Hepatic stellate cell (primary cell): ENCODE results near the gene SYN1.
"Not testable (repeated sequence)": the region's sequence is repeated elsewhere in the genome, so short reads cannot be mapped to it uniquely, and the experiment has no call there.

Experiments used
- DNase-seq: peaks from one replicate; pipeline ENCODE4 v3.0.0; 2011; ENCODE audit warnings: low spot score

The SYN1 gene

GRCh38 chrX:47619486-47620302 is at the start of gene SYN1:
Gene SYN1 (minus strand): TSS chrX:47619857. CDS start chrX:47619728, 129 bp downstream.
- DNase-seq, result peak; percentile 86

GRCh38 chrX:47665797-47666196 is 46.1 kb upstream of the SYN1 start:
- not testable (repeated sequence) for DNase-seq

- DNase-seq, result no peak
Observed at GRCh38 chrX:47664737-47665136, 45.1 kb upstream of the SYN1 start.

- DNase-seq, result peak; percentile 40
Observed at GRCh38 chrX:47662144-47662657, 42.5 kb upstream of the SYN1 start.

GRCh38 chrX:47661539-47661938 is 41.9 kb upstream of the SYN1 start:
- DNase-seq, result no peak

- DNase-seq, result no peak
Observed at GRCh38 chrX:47659421-47659726, 39.7 kb upstream of the SYN1 start.

- DNase-seq, result peak; percentile 69
Observed at GRCh38 chrX:47658684-47659420, 39.2 kb upstream of the SYN1 start, which contains the start of gene UXT. Gene UXT (minus strand): TSS chrX:47659180. CDS start chrX:47658927, 253 bp downstream.

- no peak for DNase-seq
Observed at GRCh38 chrX:47658301-47658683, 38.6 kb upstream of the SYN1 start.

- DNase-seq, result no peak
Observed at GRCh38 chrX:47651043-47651905, 31.6 kb upstream of the SYN1 start.

- DNase-seq, result peak; percentile 90
Observed at GRCh38 chrX:47650164-47651042, 30.7 kb upstream of the SYN1 start, which contains the start of gene ELK1. Gene ELK1 (minus strand): TSS chrX:47650563. CDS start chrX:47641441, 9,122 bp downstream.

- DNase-seq, result no peak
Observed at GRCh38 chrX:47649781-47650163, 30.1 kb upstream of the SYN1 start.

GRCh38 chrX:47649271-47649670 is 29.6 kb upstream of the SYN1 start:
- no peak for DNase-seq

- no peak for DNase-seq
Observed at GRCh38 chrX:47648376-47648775, 28.7 kb upstream of the SYN1 start.

- DNase-seq, result no peak
Observed at GRCh38 chrX:47646636-47647035, 27.0 kb upstream of the SYN1 start.

- no peak for DNase-seq
Observed at GRCh38 chrX:47645530-47645929, 25.9 kb upstream of the SYN1 start.

GRCh38 chrX:47644557-47645091 is 25.0 kb upstream of the SYN1 start:
- DNase-seq, result peak; percentile 67

- peak; percentile 45 for DNase-seq
Observed at GRCh38 chrX:47643926-47644325, 24.3 kb upstream of the SYN1 start.

- DNase-seq, result no peak
Observed at GRCh38 chrX:47638816-47639215, 19.2 kb upstream of the SYN1 start.

- no peak for DNase-seq
Observed at GRCh38 chrX:47637546-47638195, 18.0 kb upstream of the SYN1 start.

GRCh38 chrX:47634871-47635575 is 15.4 kb upstream of the SYN1 start:
- no peak for DNase-seq
